GM19397 (cell line): Measurements from ENCODE around the gene TCF21.
"Not testable (repeated sequence)": the region's sequence is repeated elsewhere in the genome, so short reads cannot be mapped to it uniquely, and the experiment has no call there.

Source experiments
- ATAC-seq: cut with Tn5 transposase; IDR thresholded peaks from one replicate; pipeline ENCODE4 v1.9.1; 2021; ENCODE audit warnings: mild to moderate bottlenecking, moderate library complexity; ENCODE audit not compliant: unreplicated experiment

TCF21 gene

DNA sequence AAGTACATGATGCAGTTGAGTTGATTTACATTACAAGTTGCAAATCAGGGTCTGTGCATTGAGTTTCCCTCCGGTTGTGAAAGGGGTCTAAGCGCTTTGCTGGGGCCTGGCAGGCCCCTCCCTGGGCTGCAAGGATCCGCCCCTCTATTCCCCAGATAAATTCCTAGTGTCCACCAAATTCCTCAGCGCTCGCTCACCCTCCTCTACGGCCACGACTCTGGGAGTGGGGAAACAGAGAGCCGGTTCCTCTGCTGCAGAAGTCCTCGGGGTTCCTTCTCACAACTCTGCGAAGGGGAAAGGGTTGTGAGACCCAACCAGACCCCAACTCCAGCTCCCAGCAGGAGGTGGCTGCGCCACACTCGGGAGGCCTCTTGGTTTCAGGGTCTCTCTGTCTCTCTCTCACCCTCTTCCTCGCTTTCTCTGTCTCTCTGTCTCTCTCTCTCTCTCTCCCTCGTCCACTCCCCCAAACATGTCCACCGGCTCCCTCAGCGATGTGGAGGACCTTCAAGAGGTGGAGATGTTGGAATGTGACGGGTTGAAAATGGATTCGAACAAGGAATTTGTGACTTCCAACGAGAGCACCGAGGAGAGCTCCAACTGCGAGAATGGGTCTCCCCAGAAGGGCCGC, at the start of gene TCF21:
Gene TCF21 (plus strand): TSS at position 185 of the 628 bp plus-strand sequence. CDS start 285 bp downstream, at position 470.
- no peak for ATAC-seq

GRCh38 chr6:133841176-133841575, 47.7 kb upstream of the TCF21 start:
- ATAC-seq: no peak

DNA sequence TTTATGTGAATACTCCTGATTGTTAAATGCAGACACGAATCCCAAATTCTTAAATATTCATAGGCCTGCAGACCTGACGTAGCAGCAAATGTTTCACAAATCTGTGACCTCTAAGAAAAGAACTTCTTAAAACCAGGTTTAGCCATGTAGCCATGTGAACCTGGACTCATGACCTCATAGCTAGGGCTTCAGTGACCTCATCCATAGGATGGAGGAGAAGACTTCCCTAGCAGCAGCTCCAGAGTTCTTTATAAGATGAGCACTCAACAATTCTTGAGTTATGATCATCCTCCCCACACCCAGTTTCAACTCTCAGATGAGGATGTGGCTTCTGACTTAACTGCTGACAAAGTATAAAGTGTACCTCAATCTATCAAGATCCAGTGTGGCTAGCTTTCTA, 45.8 kb upstream of the TCF21 start:
- no peak for ATAC-seq

- no peak for ATAC-seq
Measured at GRCh38 chr6:133844709-133845108, 44.2 kb upstream of the TCF21 start.

GRCh38 chr6:133854041-133854363, 34.9 kb upstream of the TCF21 start:
- ATAC-seq: no peak

DNA sequence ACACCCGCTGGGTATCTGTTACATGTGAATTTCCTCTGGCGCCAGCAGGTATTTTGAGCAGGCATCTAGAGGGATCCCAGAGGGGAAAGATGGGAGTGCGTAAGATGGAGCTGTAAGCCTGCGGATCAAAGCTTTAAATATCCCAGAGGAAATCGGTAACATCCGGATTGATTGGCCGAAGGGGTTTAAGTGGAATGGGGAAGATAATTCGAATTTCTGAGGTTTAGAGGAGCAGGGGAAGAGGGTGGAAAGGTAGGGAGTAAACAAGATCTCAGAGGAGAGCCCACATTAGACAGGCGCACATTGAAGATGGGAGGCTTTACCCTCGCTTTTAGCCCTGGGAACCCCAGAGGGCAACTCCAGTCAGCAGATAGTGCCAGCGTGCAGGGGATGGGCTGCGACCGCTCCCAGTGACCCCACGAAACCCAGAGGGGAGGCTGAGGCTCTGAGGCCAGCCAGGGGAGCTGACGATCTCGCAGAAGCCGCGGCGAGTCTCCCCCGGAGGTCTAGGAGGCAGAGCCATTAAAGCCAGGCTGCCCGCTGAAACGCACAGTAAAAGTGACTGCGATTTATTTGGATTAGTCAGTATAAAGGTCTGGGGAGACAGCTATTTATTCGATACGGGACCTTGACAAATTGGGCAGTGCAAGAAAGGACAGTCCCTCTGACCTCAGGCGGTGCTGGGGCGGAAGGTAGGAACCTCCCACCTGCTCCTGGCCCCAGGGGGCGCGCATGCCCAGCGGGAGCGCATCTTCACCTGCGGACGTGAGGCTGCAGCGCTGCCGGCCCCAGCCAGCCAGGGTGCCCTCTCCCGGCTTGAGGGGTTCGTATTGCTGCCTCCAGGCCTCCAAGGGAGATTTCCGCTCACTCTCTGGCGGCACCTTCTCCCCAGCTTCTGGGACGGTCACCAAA, 34.3 kb upstream of the TCF21 start:
- ATAC-seq: no peak

DNA sequence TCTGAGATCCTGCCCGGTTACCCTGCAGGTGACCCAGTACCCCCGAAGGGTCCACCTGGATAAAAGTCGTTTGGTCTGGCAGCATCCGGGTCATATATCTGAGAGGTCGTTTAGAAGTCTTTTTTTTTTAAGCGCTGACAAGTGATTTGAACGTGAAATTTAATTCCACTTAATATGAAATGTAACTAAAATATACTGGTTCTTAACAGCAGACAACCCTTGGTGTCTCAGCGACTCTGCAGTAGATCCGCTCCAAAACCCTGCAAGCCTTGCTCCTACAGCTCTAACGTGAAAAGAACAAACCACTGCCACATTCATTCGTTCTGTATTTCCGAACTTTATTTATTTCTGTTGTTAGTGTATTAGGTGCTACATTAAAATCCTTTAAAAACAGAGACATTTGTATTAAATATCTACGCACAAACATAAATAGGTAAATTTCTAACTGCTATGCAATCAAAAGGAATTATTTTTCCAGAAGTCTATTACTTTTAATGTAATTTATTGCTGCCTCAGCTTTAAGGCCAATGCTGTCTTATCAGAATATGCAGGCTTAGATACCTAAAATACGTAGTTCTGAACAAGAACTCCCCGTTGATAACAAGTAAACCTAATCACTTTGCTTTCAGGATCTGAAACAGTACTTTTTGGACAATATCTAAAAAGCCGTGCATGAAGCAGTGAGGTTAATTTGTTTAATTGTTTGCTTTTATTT, 33.5 kb upstream of the TCF21 start:
- ATAC-seq: no peak

- no peak for ATAC-seq
Measured at GRCh38 chr6:133855991-133856370, 32.9 kb upstream of the TCF21 start.

- no peak for ATAC-seq
Measured at GRCh38 chr6:133856911-133857310, 32.0 kb upstream of the TCF21 start.

- no peak for ATAC-seq
Measured at GRCh38 chr6:133857696-133858095, 31.2 kb upstream of the TCF21 start.

GRCh38 chr6:133861337-133861736, 27.6 kb upstream of the TCF21 start:
- not testable (repeated sequence) for ATAC-seq

GRCh38 chr6:133863228-133863627, 25.7 kb upstream of the TCF21 start:
- no peak for ATAC-seq

- ATAC-seq: no peak
Measured at GRCh38 chr6:133865680-133866079, 23.2 kb upstream of the TCF21 start.

DNA sequence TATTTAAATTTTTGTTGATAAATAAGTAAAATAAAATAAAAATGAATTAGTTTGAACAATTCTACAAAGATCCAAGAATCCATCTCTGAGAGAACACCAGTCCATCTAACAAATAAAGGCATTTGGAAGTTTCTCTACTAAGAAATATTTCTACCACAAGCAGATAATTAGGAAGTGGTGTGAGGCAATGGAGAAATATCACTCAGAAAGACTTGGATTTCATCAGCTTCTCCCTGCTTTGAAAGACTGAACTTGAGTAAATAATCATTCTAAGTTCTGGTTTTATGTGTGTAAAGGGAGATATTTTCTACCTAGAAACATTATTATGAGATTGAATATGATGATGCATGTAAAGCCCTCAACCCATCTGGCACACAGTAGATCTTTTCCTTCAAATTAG, 17.8 kb upstream of the TCF21 start:
- no peak for ATAC-seq

GRCh38 chr6:133873538-133873937, 15.4 kb upstream of the TCF21 start:
- no peak for ATAC-seq

GRCh38 chr6:133877116-133877515, 11.8 kb upstream of the TCF21 start:
- no peak for ATAC-seq

DNA sequence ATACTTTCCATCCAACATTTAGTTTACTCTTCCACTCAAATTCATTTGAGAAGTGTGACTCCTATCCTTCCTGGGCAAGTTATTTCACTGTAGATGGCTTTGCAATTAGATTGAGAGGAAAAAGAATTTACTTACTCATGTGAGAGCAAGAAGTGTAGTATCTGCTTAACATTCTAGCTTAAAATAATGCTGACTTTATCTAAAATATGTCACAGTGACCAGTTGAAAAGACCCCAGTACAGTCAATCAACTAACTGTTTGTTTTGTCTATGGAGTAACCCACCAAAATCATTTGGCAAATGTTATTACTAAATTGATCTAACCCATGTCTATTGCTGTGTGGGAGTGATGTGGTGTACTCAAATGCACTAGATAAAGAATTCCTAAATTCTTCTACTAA, 8.9 kb upstream of the TCF21 start:
- no peak for ATAC-seq

DNA sequence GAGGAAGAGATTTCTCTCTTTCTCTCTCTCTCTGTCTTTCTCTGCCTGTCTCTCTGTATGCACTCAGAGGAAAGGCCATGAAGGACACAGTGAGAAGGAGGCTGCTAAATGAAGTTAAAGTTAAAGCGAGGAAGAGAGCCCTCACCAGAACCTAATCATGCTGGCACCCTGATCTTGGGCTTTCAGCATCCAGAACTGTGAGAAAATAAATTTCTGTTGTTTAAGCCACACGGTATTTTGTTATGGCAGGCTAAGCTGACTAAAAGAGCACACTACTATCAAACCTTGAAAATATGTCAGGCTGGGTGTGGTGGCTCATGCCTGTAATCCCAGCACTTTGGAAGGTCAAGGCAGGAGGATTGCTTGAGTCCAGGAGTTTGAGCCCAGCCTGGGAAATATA, 8.0 kb upstream of the TCF21 start:
- no peak for ATAC-seq

GRCh38 chr6:133886104-133886775, 2.7 kb upstream of the TCF21 start:
- ATAC-seq: no peak

DNA sequence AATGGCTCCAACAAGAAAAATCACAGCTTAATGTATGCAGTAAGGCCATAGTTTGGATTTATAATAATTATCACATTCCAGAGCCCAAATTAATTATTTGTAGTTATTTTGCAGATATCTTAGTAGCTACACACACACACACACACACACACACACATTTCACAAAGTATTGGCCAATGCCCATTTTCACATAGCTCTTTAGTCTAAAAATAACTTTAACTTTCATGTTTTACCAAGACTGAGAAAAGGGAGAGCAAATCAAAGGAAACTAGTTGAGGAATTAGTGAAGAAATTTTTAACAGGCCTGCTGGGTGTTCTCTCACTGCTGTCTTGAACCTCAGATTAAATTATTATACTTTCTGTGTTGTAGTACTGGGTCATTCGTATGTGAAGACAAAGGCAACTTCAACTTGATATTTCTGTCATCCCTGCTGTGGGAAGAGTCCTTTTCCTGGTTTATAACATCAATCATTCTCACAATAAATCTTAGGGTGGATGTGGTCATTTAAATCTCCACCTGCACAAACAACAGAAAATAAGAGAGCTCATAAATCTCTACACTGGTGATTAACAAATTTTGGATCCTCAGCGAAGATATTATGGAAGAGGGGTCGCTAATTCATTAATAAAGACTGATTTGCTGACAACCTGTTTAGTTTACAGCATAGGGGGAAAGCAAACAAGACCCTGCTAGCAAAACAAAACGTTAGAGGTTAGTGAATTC, 1.6 kb upstream of the TCF21 start:
- no peak for ATAC-seq

GRCh38 chr6:133887880-133888230, 1.1 kb upstream of the TCF21 start:
- ATAC-seq: no peak
